Measurements from ENCODE around the gene KIAA1191. TPM values are rescaled to one million over a fixed set of nuclear protein-coding genes. Genes with fewer than 3 reads are reported as not detected.
A peak's percentile ranks its signal among the peaks of the same experiment; 100 is the strongest.

The KIAA1191 gene
- total RNA-seq, 4 donors from 2014 or later: 98.1 to 116 (median 109) TPM

DNA sequence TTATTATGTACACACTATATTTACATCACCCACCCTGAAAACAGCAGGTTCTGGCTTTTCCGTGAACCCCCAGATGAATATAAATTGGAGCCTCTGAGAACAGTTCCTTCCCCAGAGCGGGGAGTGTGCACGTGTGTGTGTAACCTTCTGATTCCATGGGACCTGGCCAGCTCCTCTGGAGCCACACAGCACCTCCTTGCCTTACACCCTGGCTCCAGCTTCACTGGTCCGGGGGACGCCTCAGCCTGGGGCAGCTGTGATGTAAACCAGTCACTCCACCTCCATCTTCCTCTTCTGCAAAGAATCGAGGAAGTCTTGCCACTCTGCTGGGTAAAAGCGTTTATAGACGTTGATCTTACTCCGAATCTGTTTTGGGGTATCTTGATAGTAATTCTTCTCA is 22.4 kb upstream of the KIAA1191 start:
- H3K4me3 ChIP-seq: no peak overlapping the region
- TF ChIP-seq EP300 (IDR thresholded peaks at IDR 0.05): no peak
- no peak for TF ChIP-seq POLR2A (IDR thresholded peaks at IDR 0.05)
- WGBS: 74% methylated on average over 9 of the region's 9 CpGs
- H3K4me1 ChIP-seq: peaks cover 21% of the 10 kb centered on the region
- H3K27ac ChIP-seq: no peak overlapping the region
- no peaks in the 10 kb centered on the region for H3K9me3 ChIP-seq
- no peaks in the 10 kb centered on the region for H3K27me3 ChIP-seq
- peaks cover 44% of the 10 kb centered on the region for H3K36me3 ChIP-seq
- DNase-seq (ENCODE audit: low spot score in 2 of 2): no peak

DNA sequence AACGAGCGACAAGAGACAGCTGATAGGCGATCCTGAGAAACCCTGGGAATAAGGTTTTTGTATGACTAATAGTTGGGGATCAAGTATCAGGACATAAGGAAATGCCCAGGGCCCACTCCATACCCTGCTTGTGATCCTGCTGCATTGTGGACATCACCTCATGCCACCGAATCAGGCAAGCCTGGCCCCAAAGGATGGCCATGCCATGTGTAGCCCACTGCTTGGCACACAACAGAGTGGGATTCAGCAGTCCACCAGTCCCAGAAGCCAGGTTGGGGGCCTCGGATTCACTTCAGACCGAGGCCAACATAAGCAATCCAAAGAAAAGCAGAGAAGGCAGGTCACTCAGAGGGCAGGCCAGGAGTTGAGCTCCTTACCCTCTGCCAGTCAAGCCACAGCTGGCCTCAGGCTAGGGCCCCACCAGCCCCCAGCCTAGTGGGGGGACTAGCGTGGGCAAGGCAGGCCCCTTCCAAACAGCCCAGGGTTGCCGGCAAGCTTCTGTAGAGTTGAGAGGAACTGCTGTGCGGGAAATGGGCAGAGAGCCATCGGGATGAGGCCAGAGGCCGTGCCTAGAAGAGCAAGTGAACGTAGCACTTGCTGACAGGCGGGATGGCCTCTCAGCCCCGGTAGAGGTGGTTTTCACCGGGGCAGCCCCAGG is 21.8 kb upstream of the KIAA1191 start:
- TF ChIP-seq POLR2AphosphoS5 (IDR thresholded peaks at IDR 0.05): no peak
- TF ChIP-seq POLR2A (IDR thresholded peaks at IDR 0.05): no peak
- TF ChIP-seq EP300 (IDR thresholded peaks at IDR 0.05): no peak
- TF ChIP-seq, protein P1, sequence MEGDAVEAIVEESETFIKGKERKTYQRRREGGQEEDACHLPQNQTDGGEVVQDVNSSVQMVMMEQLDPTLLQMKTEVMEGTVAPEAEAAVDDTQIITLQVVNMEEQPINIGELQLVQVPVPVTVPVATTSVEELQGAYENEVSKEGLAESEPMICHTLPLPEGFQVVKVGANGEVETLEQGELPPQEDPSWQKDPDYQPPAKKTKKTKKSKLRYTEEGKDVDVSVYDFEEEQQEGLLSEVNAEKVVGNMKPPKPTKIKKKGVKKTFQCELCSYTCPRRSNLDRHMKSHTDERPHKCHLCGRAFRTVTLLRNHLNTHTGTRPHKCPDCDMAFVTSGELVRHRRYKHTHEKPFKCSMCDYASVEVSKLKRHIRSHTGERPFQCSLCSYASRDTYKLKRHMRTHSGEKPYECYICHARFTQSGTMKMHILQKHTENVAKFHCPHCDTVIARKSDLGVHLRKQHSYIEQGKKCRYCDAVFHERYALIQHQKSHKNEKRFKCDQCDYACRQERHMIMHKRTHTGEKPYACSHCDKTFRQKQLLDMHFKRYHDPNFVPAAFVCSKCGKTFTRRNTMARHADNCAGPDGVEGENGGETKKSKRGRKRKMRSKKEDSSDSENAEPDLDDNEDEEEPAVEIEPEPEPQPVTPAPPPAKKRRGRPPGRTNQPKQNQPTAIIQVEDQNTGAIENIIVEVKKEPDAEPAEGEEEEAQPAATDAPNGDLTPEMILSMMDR (IDR thresholded peaks at IDR 0.05): no peak
- peaks cover 44% of the 10 kb centered on the region for H3K36me3 ChIP-seq
- DNase-seq (ENCODE audit: low spot score in 2 of 2): no peak
- H3K27ac ChIP-seq: no peak overlapping the region
- no peak overlapping the region for H3K4me3 ChIP-seq
- H3K4me1 ChIP-seq: peaks cover 21% of the 10 kb centered on the region
- no peaks in the 10 kb centered on the region for H3K27me3 ChIP-seq
- no peaks in the 10 kb centered on the region for H3K9me3 ChIP-seq
- 85% methylated on average over 15 of the region's 15 CpGs for WGBS

DNA sequence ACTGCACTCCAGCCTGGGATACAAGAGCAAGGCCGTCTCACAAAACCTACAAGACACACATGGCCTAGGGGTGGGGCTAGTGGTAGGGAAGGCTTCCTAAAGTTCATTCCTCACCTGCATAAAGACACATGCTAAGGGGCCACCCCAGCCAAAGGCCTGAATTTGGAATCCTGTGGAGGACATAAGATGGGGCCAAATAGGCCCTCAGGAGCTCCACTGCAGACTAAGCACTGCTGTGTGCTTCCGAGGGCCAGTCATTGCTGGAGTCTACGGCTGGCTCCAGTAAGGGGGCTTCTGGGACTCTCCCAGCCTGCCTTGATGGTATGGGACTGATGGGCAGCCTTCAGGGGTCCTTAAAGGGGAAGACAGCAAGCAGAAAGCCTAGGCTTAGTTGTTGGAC is 21.2 kb upstream of the KIAA1191 start:
- no peak for DNase-seq (ENCODE audit: low spot score in 2 of 2)
- no peak overlapping the region for H3K4me3 ChIP-seq
- H3K27me3 ChIP-seq: no peaks in the 10 kb centered on the region
- peak overlapping the region; percentile 54 for H3K27ac ChIP-seq
- peaks cover 17% of the 10 kb centered on the region for H3K4me1 ChIP-seq
- H3K9me3 ChIP-seq: no peaks in the 10 kb centered on the region
- WGBS: 90% methylated on average over 2 of the region's 3 CpGs
- TF ChIP-seq POLR2A (IDR thresholded peaks at IDR 0.05) (no peak), POLR2AphosphoS5 (IDR thresholded peaks at IDR 0.05) (no peak)
- peaks cover 44% of the 10 kb centered on the region for H3K36me3 ChIP-seq

DNA sequence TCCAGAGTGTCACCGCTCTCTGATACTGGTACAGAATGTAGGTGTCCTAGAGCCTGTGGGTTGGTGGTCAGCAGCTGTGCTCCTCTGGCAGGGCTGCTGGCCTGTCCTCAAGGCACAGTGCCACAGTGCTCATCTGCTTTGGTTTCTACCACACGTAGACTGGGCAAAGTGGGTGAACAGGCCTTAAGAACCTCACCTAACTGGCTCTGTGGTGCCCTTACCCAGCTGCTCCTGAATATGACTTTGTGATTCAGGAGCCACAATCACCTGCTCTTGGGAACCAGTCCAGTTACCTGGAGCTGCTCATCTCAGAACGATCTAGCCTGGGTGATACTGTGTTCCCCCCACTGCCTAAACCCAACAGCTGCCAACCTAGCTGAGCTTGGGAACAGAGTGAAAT is 20.4 kb upstream of the KIAA1191 start:
- no peak for DNase-seq (ENCODE audit: low spot score in 2 of 2)
- H3K9me3 ChIP-seq: no peaks in the 10 kb centered on the region
- TF ChIP-seq, protein P1 (IDR thresholded peaks at IDR 0.05): no peak
- no peak for TF ChIP-seq POLR2A (IDR thresholded peaks at IDR 0.05)
- no peak for TF ChIP-seq EP300 (IDR thresholded peaks at IDR 0.05)
- no peak for TF ChIP-seq POLR2AphosphoS5 (IDR thresholded peaks at IDR 0.05)
- H3K36me3 ChIP-seq: peaks cover 44% of the 10 kb centered on the region
- H3K27ac ChIP-seq: peak overlapping the region; percentile 54
- WGBS: 86% methylated on average over 2 of the region's 3 CpGs
- H3K4me3 ChIP-seq: no peak overlapping the region
- peaks cover 9% of the 10 kb centered on the region for H3K4me1 ChIP-seq
- H3K27me3 ChIP-seq: no peaks in the 10 kb centered on the region

DNA sequence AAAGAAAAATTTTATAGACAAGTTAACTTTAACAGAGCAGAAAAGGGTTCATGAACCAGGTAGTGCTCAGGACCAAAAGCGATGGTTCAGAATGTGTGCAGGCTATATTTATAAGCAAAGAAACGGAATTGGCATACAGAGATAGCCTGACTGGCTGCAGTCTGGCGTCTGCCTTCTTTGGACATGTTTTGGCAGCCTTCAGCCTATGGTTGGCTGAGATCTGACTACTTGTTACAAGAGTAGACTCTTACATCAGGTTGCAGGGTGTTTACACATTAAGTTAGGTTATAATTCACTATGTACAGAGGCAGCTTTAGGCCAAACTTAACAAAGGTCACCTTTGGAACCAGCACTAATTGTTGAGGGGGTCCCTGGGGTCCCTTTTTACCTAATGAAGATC is 19.9 kb upstream of the KIAA1191 start:
- Histone ChIP-seq H3K9me3 (no peaks in the 10 kb centered on the region), H3K4me1 (peaks cover 5% of the 10 kb centered on the region), H3K36me3 (peaks cover 44% of the 10 kb centered on the region), H3K4me3 (no peak overlapping the region), H3K27me3 (no peaks in the 10 kb centered on the region), H3K27ac (no peak overlapping the region)
- DNase-seq (ENCODE audit: low spot score in 2 of 2): no peak
- 73% methylated on average over 3 of the region's 3 CpGs for WGBS
- TF ChIP-seq POLR2AphosphoS5 (IDR thresholded peaks at IDR 0.05): no peak
- TF ChIP-seq, protein P1 (IDR thresholded peaks at IDR 0.05): no peak

DNA sequence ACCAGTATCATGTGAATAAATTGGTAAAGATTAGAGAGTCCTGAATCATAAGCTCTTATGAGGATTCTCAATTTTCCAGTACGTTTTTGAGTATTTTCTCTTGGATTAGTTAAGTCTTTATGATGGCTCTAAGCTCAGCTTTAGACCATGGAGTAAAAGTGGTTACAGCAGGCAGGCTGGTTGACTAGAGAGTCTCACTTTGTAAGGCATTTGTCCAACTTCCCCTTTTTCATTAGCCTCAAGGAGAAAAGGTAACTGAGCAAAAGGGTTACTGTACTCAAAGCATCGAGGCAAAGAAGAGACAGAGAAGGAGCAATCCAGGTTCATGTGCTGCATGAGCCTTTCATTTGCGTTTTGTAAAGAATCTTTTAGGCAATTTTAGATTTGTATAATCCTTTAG is 18.3 kb upstream of the KIAA1191 start:
- H3K4me1 ChIP-seq: no peaks in the 10 kb centered on the region
- DNase-seq (ENCODE audit: low spot score in 2 of 2): no peak
- H3K4me3 ChIP-seq: no peak overlapping the region
- H3K27me3 ChIP-seq: no peaks in the 10 kb centered on the region
- 85% methylated on average over 3 of the region's 3 CpGs for WGBS
- H3K9me3 ChIP-seq: no peaks in the 10 kb centered on the region
- no peak overlapping the region for H3K27ac ChIP-seq
- TF ChIP-seq, protein P1 (IDR thresholded peaks at IDR 0.05): no peak
- no peak for TF ChIP-seq POLR2AphosphoS5 (IDR thresholded peaks at IDR 0.05)
- TF ChIP-seq EP300 (IDR thresholded peaks at IDR 0.05): no peak
- TF ChIP-seq POLR2A (IDR thresholded peaks at IDR 0.05): no peak
- H3K36me3 ChIP-seq: peaks cover 34% of the 10 kb centered on the region

All from suprapubic skin (tissue), 4 donors.